Left hindlimb (tissue), 1 donor: ENCODE results near the gene DHRS9.

Experiments used
- DNase-seq: peaks from one replicate; pipeline ENCODE4 v3.0.0-alpha.2; 2018

The DHRS9 gene

DNA sequence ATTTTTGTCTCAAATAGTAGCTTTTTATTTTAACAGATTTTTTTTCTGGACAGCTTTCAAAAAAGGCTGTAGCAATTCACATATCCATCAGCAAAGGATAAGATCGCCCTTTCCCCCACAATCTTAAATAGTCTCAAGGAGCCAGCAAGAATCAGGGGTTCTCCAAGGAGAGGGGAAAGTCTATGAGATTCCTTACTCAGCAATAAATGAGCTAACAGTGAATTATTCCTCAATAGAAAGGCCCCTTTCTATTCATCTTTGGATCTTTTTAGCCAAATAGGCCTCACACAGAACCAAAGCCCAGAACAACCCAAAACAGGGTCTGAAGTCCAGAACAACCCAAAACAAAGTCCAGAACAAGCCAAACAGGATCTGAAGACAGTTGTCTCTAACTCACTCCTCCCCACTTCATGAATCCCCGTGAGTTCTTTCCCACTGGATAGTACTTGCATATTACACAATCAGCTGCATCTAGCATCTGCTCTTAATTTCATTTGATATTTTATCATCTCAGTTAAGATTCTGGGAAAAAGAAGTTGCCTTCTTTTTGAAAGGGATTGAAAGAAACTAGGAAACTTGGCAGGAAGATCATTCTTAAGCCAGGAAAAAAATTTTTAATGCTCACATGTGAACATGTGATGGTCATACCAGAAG is 3.4 kb upstream of the DHRS9 start:
- no peak for DNase-seq

DNA sequence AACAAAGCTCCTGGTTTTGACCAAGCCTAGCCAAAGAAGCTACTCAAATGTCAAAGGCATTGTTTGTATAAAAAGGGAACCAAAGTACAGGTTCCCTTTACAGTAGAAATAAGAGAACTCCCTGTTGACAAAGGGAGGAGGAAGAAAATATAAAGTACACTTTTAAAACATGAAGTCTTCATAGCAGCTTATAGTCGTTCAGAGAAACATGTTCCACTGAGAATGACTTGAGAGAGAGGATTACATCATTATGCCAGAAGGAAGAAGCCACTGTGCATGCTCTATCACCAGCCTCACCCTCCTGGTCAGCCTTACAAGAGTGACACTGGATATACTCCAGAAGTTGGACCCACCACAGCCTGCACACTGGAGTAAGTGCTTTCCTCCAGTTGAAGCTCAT is 2.5 kb upstream of the DHRS9 start:
- DNase-seq, result no peak

DNA sequence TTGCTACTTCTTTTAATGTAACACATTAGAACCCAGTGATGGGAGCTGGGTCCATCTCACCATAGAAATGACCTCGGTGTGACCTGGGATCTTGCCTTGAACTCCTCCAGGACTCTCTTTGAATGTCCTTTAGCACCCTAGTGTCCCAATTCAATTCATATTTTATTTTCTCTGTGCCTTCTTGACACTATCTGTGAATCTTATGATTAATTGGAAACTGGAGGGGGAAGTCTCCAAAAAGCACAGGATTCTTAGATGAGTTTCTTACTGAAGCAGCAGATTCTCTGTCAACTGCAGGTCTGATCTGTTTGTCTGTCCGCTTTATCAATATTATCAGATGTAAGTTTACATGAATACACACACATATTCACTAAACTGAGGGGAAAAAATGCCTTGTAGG is 470 bp downstream of the DHRS9 start:
- DNase-seq, result no peak

DNA sequence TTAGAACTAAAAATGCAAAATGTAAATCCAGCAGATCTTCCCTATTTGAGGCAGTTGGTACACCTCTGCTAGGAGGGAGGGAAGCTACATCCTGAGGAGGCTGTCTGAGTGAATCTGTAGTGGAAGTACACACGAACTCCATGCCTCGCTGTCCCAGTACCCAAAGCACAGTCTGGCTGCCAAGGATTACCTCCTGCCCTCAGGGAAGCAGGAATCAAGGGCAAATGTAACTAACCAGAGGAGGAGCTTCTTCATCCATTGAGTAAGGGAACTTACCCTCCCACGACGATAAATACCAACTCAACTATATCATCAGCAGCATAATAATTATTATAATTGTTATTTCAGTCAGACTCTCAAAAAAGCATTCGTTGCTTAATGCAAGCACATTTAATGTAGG is 2.1 kb downstream of the DHRS9 start:
- no peak for DNase-seq

DNA sequence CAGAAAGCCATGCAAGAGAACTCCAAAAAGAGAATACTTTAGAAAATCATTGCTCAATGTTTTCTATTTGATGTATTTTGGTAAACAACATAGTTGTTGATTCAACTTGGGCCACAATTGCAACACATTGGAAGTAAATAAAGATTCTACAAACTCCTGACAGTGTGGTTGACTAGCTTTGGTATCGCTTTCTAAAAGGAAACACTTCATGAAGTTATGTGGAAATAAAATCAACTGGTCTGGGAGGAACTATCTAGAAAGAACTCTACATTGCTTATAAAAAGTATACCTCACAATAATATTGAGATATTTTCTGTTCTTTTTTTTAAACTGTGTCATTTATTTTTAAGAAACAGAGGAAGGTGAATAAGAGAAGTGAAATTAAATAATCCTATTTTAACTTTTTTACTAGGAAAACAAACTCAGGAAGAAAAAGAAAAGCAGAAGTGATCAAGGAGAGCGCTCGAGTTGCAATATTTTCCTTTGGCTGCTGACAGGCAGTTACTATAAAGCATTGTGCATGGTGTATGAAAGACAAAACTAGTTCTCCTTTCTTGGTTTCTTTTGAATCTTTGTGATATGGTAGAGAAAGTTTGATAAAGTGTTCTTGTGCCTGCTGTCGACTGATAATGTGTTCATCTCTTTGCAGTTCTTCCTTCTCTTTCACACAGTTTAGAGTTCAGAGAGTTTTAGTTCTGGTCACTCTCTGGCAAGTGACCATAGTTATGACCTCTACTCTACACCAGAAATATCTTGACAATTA is 3.0 kb downstream of the DHRS9 start:
- no peak for DNase-seq

DNA sequence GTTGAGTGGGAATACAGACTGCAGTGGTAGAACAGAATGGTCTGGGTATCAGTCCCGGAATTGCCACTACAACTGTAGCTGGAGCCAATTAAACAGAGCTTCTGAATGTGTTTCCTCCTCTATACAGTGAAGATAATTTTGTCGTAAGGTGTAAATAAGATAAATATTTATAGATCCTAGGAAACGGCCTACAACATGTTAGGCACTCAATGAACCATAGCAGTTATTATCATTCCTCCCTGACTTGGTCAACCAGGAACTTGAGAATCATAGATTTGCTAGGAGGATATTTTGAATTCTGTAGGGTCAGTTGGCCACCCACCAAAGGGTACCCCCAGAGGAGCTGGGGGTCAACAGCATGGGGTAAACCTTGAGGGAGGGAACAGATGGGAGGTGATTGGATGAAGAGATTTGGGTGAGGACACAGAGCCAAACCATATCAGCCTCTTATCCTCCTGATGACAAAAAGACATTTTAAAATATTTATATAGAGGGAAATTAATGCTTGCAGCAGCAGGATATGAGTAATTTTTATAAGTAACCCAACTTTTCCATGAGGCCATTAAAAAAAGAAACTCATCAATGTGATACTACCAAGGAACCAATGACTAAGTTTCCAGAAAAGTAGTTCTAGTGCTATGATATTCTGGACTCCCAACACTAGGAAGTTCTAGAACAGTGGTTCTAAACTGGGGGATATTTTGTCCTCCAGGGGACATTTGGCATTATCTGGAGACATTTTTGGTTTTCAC is 4.0 kb downstream of the DHRS9 start:
- DNase-seq, result no peak

DNA sequence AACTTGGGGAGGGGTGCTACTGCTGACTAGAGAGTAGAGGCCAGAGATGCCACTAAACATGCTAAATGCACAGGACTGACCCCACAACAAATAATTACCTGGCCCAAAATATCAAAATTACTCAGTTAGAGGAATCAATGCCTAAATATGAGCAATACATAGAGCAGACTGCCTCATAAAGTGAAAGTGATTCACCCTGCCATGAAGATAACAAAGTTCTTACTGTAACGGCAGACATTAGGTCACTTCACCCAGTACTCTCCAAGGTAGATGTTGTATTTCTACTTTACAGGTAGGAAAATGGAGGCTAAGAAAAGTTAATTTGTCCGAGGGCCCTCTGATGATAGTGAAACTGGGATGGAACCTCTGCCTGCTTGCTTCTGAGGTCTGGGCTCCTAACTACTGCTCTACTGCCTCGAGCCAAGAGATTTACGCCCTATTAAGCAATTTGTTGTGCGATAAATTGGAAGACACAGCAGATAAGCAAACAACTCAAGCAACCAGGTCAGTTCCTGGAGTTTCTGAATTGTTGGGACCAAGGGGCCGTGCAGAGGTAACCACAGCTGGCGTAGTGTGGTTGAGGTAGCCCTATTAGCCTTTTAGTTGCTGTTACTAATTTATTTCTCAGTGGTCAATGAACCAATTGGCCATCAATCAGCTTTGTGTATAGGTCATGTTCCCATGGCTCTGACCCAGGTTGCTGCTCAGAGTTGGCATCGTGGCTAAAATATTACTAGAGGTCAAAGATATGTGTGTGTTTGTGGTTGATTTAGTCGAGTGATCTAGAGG is 4.8 kb downstream of the DHRS9 start:
- no peak for DNase-seq

DNA sequence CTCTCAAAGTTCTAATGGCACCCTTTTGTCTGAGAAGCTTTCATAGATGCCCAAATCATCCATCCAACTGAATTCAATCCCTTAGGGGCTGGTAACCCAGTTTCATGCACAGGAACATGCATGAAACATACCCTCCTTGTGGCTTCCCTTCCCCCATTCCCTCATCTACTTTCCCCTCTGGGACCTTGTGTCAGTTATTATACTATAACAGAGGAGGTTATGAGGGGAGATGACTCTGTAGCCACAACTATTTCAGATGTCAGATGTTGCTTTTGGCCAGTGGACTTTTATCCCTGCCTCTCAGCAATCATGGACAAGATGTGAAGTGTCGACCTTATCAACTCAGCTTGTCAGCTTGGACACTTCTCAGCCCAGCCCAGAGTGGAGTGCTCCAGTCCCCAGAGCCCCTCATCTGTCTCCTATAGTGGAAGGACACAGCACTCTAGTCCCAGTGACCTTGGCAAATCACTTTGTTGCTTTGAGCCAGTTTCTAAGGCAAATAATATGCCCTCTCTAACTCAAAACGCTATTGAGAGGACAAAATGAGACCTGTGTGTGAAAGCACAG is 8.4 kb downstream of the DHRS9 start:
- no peak for DNase-seq

DNA sequence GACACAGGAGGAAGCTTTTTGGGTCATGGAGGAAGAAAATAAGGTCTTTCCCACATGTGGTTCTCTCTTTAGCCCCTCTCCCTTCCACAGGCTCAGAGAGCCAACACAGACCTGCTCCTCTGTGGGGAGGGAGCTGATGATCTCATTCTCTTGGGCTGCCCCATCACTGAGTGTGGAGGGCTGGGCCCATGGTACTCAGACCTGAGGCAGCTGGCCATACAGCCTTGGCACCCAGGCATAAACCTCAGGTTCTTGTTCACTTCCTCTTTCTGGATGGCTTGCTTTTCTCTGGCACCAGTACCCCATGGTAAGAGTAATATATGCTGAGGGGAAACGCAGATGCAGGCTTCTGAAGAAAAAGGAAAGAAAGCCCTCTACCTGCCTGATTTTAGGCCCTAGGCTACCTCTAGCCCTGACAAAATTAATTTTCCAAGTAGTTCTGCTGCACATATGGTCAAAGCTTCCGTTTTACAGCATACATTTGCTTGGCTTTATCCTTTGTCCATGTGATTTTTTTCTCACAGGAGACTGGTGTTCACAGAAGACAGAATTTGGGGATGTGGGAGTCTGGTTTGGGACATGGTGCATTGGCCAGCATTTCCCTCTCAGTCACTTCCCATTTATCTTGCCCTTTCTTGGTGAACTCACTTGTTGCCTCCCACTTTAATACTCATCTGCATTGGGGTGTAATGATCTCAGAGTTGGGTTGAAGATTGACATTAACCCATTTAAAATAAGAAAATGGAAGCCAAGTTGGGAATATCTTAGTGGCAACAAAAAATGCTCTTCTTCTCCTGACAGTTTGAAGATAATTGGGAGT is 11.1 kb downstream of the DHRS9 start:
- no peak for DNase-seq

DNA sequence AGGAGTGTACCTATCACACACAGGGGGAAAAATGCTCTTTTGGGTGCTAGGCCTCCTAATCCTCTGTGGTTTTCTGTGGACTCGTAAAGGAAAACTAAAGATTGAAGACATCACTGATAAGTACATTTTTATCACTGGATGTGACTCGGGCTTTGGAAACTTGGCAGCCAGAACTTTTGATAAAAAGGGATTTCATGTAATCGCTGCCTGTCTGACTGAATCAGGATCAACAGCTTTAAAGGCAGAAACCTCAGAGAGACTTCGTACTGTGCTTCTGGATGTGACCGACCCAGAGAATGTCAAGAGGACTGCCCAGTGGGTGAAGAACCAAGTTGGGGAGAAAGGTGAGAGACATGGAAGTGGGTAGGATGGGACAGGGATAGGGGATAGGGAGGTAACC is 12.2 kb downstream of the DHRS9 start:
- DNase-seq, result no peak

DNA sequence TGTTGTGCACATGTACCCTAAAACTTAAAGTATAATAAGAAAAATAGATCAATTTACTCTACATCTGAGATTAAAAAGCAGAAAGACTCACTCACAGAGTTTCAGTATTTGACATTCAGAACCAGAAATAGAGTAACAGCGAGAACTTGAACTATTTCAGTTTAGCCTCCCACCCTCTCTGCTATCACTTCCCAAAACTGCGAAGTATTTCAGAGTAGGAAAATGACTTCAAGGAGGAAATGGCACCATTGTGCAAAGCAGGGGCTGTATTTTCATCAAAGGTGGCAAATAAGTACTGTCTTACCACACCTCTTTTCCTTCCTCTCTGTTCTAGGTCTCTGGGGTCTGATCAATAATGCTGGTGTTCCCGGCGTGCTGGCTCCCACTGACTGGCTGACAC is 13.6 kb downstream of the DHRS9 start:
- no peak for DNase-seq

DNA sequence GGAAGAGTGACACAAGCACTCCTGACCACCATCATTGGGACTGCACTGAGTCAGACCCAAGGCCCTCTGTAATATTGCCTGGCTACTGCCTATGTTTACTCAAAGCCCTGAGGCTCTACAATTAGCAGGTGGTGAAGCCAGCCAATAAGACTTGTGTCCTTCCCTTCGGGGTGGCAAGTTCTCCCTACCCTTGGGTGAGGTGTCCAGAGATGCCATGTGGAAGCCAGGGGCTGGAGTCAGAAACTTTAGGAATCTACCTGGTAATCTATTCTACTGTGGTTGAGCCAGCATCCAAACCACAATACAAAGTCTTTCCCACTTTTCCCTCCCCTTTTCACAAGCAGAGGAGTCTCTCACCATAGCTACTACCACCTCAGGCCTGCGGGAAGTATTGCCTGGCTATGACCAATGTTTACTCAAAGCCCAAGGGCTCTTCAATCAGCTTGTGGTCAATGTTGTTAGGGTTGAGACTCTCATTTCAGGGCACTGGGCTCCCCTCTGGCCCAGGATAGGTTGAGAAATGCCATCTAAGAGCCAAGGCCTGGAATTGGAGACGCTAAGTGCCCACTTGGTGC is 17.6 kb downstream of the DHRS9 start:
- DNase-seq, result no peak

DNA sequence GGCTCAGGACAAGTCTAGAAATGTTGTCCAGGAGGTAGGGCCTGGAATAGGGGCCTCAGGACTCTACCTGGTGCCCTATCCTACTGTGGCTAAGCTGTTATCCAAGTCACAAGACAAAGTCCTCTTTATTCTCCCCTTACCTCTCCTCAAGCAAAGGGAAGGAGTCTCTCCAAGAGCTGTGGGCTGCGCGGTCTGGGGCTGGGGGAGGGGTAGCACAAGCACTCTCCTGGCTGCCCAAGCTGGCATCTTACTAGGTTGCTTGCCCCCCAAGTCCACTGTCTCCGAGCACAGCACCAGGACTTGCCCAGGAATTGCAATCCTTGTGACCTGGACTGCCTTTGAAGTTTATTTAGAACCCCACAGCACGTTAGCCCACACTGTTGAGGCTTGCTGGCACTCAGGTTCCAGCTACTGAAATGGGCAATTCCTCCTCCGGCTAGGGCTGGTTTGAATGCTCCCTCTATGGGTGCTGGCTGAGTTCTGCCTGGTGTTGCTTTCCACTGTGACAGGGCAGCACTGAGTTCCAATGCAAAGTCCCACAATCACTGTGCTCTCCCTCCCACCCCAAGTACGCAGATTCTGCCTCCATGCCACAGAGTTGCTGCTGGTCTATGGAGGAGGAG is 18.5 kb downstream of the DHRS9 start:
- DNase-seq, result no peak

DNA sequence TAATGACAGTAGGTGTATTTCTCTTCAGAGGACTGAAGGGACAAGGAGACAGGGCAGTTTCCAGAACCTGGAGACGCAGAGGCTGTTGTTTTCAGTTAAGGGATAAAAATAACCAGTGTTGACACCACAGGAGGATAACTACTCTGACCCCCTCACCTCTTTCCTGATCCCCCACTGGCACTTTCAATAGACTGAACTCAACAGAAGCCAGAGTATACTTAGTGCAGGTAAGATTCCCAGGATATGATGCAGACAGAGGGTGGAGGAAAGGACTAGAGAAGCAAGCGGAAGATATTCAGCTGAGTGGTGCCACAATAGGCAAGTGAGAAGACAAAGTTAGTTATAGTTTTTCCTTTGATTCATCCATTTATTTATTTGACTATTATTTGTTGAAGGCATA is 19.8 kb downstream of the DHRS9 start:
- DNase-seq, result no peak

DNA sequence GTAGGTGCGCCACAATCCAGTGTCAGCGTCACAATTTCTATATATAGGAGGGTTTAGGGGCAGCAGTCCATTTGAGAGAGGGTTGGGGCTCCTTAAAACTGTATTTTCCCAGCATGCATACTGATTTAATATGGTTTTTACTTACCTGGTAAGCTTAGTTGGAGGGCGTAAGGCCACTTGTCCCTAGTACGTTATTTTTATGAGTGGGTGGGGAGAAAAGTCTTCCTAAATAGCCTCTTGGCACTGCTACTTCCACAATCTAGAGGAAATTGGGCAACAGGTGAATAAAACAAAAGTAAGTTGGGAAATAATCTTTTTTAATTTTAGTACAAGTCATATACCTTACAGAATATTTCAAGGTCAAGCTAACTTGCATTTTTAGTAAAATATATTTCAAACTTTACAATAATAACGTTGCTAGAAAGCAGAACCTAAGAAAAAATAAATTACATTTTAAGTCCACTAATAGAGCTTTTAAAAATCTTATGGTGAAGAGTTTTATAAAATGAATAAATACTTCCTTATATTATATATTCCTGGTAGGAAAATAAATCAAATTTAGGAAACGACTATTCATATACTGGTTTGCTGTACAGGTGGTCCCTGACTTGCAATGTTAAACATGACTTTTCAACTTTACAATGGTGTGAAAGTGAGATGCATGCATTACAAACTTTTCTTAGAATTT is 20.9 kb downstream of the DHRS9 start:
- DNase-seq, result no peak

DNA sequence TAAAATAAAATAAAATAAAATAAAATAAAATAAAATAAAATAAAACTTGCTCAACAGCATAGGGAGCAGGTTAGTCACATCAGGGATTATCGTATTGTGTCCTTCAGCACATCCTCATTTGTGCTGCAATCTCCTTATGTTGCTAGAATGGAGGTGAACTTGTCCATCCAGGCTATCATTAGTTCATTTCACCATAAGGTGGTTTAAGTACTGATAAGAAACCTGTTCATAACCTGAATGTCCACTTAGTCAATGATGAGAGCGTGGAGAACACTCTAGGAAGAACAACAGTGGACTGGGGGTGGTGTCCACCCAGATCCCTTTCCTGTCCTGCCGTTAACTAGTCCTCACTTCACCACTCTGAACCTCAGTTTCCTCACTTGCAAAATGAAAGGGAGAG is 21.9 kb downstream of the DHRS9 start:
- no peak for DNase-seq

DNA sequence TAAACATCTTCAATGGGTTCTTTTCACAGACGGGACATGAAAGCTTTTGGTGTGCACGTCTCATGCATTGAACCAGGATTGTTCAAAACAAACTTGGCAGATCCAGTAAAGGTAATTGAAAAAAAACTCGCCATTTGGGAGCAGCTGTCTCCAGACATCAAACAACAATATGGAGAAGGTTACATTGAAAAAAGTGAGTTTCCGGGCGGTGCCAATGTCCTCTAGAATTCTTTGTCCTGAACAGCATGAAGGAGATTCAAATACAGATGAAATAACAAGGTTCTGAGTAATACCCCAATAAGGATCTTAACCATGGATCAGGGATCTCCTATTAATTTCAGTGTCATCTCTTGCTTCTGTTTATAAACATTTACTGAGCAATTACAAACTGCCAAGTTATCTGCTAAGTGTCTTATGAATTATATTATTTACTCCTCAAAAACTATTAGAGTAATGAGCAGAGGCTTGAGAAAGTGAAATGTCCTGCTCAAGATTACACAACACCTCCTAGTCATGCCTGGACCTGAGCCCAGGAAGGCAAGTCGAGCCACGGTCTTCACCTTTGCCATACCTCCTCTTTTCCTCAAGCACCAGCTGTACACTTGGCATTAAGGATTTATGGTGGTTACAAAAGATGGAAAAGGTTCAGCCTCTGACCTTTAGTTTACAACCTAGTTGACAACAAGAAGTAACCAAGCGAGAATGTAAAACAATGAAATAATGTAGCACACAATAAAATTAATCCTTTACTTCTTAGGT is 22.6 kb downstream of the DHRS9 start:
- DNase-seq, result no peak

DNA sequence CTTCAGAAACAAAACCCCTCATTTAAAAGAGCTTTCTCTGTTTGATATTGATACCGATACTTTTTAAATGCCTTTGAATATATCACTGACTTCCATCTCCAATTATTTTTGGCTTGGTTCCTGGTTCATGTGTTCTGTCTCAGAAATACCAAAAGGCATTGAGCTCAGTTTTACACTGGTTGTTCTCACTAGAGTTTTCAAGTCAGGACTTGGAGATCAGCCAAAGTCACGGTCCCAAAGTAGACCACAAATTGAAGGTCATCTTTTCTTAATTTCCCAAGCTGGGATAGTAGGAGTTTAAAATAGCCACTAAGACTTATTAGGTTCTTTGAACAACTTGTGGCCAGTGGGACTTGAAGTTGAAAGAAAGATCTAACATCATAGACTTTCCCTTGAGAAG is 24.2 kb downstream of the DHRS9 start:
- DNase-seq, result no peak

DNA sequence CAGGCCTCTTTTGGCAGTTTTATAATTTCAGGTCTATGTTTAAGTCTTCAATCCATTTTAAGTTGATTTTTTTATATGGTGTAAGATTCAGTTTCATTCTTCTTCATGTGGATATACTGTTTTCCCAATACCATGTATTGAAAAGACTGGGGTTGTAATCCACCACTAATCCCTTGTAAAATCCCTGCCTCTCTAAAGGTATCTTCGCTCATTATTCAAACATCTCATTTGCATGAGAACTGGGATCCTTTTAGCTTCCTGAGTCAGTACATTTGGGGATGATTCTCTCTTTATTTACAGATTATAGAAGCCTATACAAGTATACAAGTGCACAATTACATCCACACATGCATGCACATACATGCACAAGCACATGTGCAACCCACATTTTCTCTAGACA is 25.3 kb downstream of the DHRS9 start:
- DNase-seq, result no peak

DNA sequence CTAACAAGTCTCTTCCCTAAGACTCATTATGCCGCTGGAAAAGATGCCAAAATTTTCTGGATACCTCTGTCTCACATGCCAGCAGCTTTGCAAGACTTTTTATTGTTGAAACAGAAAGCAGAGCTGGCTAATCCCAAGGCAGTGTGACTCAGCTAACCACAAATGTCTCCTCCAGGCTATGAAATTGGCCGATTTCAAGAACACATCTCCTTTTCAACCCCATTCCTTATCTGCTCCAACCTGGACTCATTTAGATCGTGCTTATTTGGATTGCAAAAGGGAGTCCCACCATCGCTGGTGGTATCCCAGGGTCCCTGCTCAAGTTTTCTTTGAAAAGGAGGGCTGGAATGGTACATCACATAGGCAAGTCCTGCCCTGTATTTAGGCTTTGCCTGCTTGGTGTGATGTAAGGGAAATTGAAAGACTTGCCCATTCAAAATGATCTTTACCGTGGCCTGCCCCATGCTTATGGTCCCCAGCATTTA is 26.3 kb downstream of the DHRS9 start:
- DNase-seq, result no peak
